GM10847 (cell line): ENCODE results near the gene PRR9.

ENCODE experiments used
- POLR2A ChIP-seq: IDR thresholded peaks from 2 replicates; pipeline ENCODE4 v1.6.1; 2011; ENCODE audit not compliant: insufficient read length; ENCODE audit errors: extremely low read depth

The PRR9 gene

GRCh38 chr1:153259387-153259786, 42.0 kb downstream of the PRR9 start, which contains the start of gene LORICRIN:
Gene LORICRIN (plus strand): TSS chr1:153259687. CDS start chr1:153260950, 1,263 bp downstream.
- no peak for TF ChIP-seq POLR2A

DNA sequence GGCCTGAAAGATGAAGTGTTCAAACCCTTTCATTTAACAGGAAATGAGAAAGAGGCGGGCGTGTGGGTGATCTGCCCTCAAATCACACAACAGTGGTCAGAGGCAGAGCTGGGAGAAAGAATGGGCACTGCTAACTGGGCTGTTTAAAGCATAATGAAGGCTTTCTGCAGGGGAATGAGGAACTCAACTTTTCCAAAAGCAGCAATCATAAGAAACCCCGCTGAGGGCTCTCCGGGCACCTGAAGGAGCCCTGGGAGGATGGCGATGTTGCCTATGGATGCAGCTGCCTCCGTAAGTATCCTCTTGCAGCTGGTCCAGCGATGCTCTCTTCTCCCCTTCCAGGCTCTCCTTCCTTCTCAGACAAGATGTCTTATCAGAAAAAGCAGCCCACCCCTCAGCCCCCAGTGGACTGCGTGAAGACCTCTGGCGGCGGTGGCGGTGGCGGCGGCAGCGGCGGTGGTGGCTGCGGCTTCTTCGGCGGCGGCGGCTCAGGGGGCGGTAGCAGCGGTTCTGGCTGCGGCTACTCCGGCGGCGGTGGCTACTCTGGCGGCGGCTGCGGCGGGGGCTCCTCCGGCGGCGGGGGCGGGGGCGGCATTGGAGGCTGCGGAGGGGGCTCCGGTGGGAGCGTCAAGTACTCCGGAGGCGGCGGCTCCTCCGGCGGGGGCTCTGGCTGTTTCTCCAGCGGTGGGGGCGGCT, 43.3 kb downstream of the PRR9 start:
- TF ChIP-seq POLR2A, result no peak

DNA sequence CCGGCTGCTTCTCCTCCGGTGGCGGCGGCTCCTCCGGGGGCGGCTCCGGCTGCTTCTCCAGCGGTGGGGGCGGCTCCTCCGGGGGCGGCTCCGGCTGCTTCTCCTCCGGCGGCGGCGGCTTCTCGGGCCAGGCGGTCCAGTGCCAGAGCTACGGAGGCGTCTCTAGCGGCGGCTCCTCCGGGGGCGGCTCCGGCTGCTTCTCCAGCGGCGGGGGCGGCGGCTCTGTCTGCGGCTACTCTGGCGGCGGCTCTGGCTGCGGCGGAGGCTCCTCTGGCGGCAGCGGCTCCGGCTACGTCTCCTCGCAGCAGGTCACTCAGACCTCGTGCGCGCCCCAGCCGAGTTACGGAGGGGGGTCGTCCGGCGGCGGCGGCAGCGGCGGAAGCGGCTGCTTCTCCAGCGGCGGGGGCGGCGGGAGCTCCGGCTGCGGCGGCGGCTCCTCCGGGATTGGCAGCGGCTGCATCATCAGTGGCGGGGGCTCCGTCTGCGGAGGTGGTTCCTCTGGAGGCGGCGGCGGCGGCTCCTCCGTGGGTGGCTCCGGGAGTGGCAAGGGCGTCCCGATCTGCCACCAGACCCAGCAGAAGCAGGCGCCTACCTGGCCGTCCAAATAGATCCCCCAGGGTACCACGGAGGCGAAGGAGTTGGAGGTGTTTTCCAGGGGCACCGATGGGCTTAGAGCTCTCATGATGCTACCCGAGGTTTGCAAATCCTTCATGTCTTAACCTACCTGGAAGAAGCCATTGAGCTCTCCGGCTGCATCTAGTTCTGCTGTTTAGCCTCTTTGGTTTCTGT, 44.1 kb downstream of the PRR9 start:
- no peak for TF ChIP-seq POLR2A

GRCh38 chr1:153262070-153262366, 44.6 kb downstream of the PRR9 start:
- TF ChIP-seq POLR2A, result no peak

DNA sequence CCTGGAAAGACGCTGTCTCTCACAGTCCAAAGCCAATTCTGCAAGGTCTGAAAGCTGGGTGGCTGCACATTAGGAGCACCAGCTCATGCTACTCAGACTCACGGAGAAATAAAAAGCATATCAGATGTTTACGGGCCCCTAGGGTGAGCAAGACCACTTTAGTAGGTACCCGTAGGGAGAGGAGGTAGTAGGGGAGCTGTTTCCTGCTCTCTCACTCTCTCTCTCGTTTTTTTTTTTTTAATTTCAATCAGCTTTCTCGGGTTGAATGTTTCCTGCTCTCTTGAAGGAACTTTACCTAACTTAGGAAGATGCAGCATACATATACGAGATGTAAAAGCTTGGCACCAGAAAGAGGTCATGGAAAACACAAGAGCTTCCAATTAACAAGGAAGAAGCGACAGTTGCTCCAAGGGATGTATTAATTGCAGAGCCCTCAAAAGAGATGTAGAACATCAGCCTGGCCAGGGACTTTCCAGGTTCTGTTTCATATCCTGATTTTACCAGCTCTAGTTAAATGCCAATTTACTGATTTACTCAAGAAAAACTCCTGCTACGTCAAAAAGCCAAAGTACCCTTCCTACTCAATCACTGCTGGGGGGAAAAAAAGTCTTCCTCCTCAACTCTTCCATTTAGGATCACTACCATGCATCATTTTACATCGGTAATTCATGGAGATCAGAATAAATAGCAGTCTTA, 45.2 kb downstream of the PRR9 start:
- no peak for TF ChIP-seq POLR2A

DNA sequence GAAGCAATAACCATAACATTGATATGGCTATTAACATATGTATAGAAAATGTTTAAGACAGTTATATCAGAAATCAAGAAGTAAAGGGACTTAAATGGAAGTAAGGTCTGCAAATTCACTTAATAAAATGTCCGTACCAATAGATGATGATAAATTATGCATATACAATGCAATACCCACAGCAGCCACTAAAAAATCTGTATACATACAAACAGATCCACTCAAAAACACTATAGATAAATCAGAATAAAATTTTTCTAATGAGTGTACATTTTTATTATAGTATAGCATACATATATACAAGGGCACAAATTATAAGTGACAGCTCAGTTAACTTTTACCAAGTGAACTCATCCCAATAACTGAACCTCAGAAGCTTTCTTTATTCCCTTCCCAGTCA, 48.1 kb downstream of the PRR9 start:
- TF ChIP-seq POLR2A, result no peak
